ENCODE results near the gene RORB.

The RORB gene

GRCh38 chr9:74576176-74576575 is 79.0 kb downstream of the RORB start:
- H3K27ac ChIP-seq (ENCODE audit: insufficient read depth, low read length, poor library complexity, severe bottlenecking) = no peak overlapping the region
- no peaks in the 10 kb centered on the region for H3K9me3 ChIP-seq (ENCODE audit: control insufficient read depth, low read length)
- DNase-seq = no peak
- H3K4me1 ChIP-seq (ENCODE audit: control insufficient read depth, insufficient read depth, low read length, poor library complexity, severe bottlenecking) = no peaks in the 10 kb centered on the region
- H3K36me3 ChIP-seq (ENCODE audit: control insufficient read depth, insufficient read depth, low read length) = no peaks in the 10 kb centered on the region
- no peaks in the 10 kb centered on the region for H3K27me3 ChIP-seq (replicated peaks; ENCODE audit: control insufficient read depth, insufficient read depth, low read length, poor library complexity, severe bottlenecking)
- H3K4me3 ChIP-seq (ENCODE audit: insufficient read depth, low read depth, low read length, poor library complexity, severe bottlenecking) = no peak overlapping the region

GRCh38 chr9:74577956-74578355 is 80.8 kb downstream of the RORB start:
- Histone ChIP-seq H3K4me1 (ENCODE audit: control insufficient read depth, insufficient read depth, low read length, poor library complexity, severe bottlenecking) (no peaks in the 10 kb centered on the region), H3K36me3 (ENCODE audit: control insufficient read depth, insufficient read depth, low read length) (no peaks in the 10 kb centered on the region), H3K4me3 (ENCODE audit: insufficient read depth, low read depth, low read length, poor library complexity, severe bottlenecking) (no peak overlapping the region), H3K27me3 (replicated peaks; ENCODE audit: control insufficient read depth, insufficient read depth, low read length, poor library complexity, severe bottlenecking) (no peaks in the 10 kb centered on the region), H3K9me3 (ENCODE audit: control insufficient read depth, low read length) (no peaks in the 10 kb centered on the region), H3K27ac (ENCODE audit: insufficient read depth, low read length, poor library complexity, severe bottlenecking) (no peak overlapping the region)
- DNase-seq = no peak

GRCh38 chr9:74589576-74589975 is 92.4 kb downstream of the RORB start:
- no peaks in the 10 kb centered on the region for H3K27me3 ChIP-seq (replicated peaks; ENCODE audit: control insufficient read depth, insufficient read depth, low read length, poor library complexity, severe bottlenecking)
- no peaks in the 10 kb centered on the region for H3K4me1 ChIP-seq (ENCODE audit: control insufficient read depth, insufficient read depth, low read length, poor library complexity, severe bottlenecking)
- H3K9me3 ChIP-seq (ENCODE audit: control insufficient read depth, low read length) = no peaks in the 10 kb centered on the region
- H3K4me3 ChIP-seq (ENCODE audit: insufficient read depth, low read depth, low read length, poor library complexity, severe bottlenecking) = no peak overlapping the region
- DNase-seq = no peak
- H3K27ac ChIP-seq (ENCODE audit: insufficient read depth, low read length, poor library complexity, severe bottlenecking) = no peak overlapping the region
- no peaks in the 10 kb centered on the region for H3K36me3 ChIP-seq (ENCODE audit: control insufficient read depth, insufficient read depth, low read length)

- Histone ChIP-seq H3K4me3 (ENCODE audit: insufficient read depth, low read depth, low read length, poor library complexity, severe bottlenecking) (no peak overlapping the region), H3K36me3 (ENCODE audit: control insufficient read depth, insufficient read depth, low read length) (no peaks in the 10 kb centered on the region), H3K27me3 (replicated peaks; ENCODE audit: control insufficient read depth, insufficient read depth, low read length, poor library complexity, severe bottlenecking) (no peaks in the 10 kb centered on the region), H3K4me1 (ENCODE audit: control insufficient read depth, insufficient read depth, low read length, poor library complexity, severe bottlenecking) (no peaks in the 10 kb centered on the region), H3K9me3 (ENCODE audit: control insufficient read depth, low read length) (no peaks in the 10 kb centered on the region), H3K27ac (ENCODE audit: insufficient read depth, low read length, poor library complexity, severe bottlenecking) (no peak overlapping the region)
- no peak for DNase-seq
These were observed 98.2 kb downstream of the RORB start for GRCh38 chr9:74595286-74595685.

GRCh38 chr9:74598874-74599273 is 101.7 kb downstream of the RORB start:
- Histone ChIP-seq H3K9me3 (ENCODE audit: control insufficient read depth, low read length) (no peaks in the 10 kb centered on the region), H3K27me3 (replicated peaks; ENCODE audit: control insufficient read depth, insufficient read depth, low read length, poor library complexity, severe bottlenecking) (no peaks in the 10 kb centered on the region), H3K36me3 (ENCODE audit: control insufficient read depth, insufficient read depth, low read length) (no peaks in the 10 kb centered on the region), H3K4me3 (ENCODE audit: insufficient read depth, low read depth, low read length, poor library complexity, severe bottlenecking) (no peak overlapping the region), H3K4me1 (ENCODE audit: control insufficient read depth, insufficient read depth, low read length, poor library complexity, severe bottlenecking) (no peaks in the 10 kb centered on the region), H3K27ac (ENCODE audit: insufficient read depth, low read length, poor library complexity, severe bottlenecking) (no peak overlapping the region)
- no peak for DNase-seq

- Histone ChIP-seq H3K4me3 (ENCODE audit: insufficient read depth, low read depth, low read length, poor library complexity, severe bottlenecking) (no peak overlapping the region), H3K36me3 (ENCODE audit: control insufficient read depth, insufficient read depth, low read length) (no peaks in the 10 kb centered on the region), H3K4me1 (ENCODE audit: control insufficient read depth, insufficient read depth, low read length, poor library complexity, severe bottlenecking) (no peaks in the 10 kb centered on the region), H3K27me3 (replicated peaks; ENCODE audit: control insufficient read depth, insufficient read depth, low read length, poor library complexity, severe bottlenecking) (no peaks in the 10 kb centered on the region), H3K9me3 (ENCODE audit: control insufficient read depth, low read length) (no peaks in the 10 kb centered on the region), H3K27ac (ENCODE audit: insufficient read depth, low read length, poor library complexity, severe bottlenecking) (no peak overlapping the region)
- DNase-seq = no peak
These were observed 112.7 kb downstream of the RORB start for GRCh38 chr9:74609671-74610405.

- no peaks in the 10 kb centered on the region for H3K4me1 ChIP-seq (ENCODE audit: control insufficient read depth, insufficient read depth, low read length, poor library complexity, severe bottlenecking)
- no peaks in the 10 kb centered on the region for H3K36me3 ChIP-seq (ENCODE audit: control insufficient read depth, insufficient read depth, low read length)
- DNase-seq = no peak
- H3K27me3 ChIP-seq (replicated peaks; ENCODE audit: control insufficient read depth, insufficient read depth, low read length, poor library complexity, severe bottlenecking) = no peaks in the 10 kb centered on the region
- no peaks in the 10 kb centered on the region for H3K9me3 ChIP-seq (ENCODE audit: control insufficient read depth, low read length)
- H3K4me3 ChIP-seq (ENCODE audit: insufficient read depth, low read depth, low read length, poor library complexity, severe bottlenecking) = no peak overlapping the region
- no peak overlapping the region for H3K27ac ChIP-seq (ENCODE audit: insufficient read depth, low read length, poor library complexity, severe bottlenecking)
These were observed 113.5 kb downstream of the RORB start for GRCh38 chr9:74610523-74611061.

- no peak for DNase-seq
- no peaks in the 10 kb centered on the region for H3K4me1 ChIP-seq (ENCODE audit: control insufficient read depth, insufficient read depth, low read length, poor library complexity, severe bottlenecking)
- no peaks in the 10 kb centered on the region for H3K9me3 ChIP-seq (ENCODE audit: control insufficient read depth, low read length)
- H3K27me3 ChIP-seq (replicated peaks; ENCODE audit: control insufficient read depth, insufficient read depth, low read length, poor library complexity, severe bottlenecking) = no peaks in the 10 kb centered on the region
- H3K27ac ChIP-seq (ENCODE audit: insufficient read depth, low read length, poor library complexity, severe bottlenecking) = no peak overlapping the region
- H3K36me3 ChIP-seq (ENCODE audit: control insufficient read depth, insufficient read depth, low read length) = no peaks in the 10 kb centered on the region
- H3K4me3 ChIP-seq (ENCODE audit: insufficient read depth, low read depth, low read length, poor library complexity, severe bottlenecking) = no peak overlapping the region
These were observed 133.1 kb downstream of the RORB start for GRCh38 chr9:74630228-74630627.

GRCh38 chr9:74639112-74639511 is 142.0 kb downstream of the RORB start:
- Histone ChIP-seq H3K27ac (ENCODE audit: insufficient read depth, low read length, poor library complexity, severe bottlenecking) (no peak overlapping the region), H3K4me3 (ENCODE audit: insufficient read depth, low read depth, low read length, poor library complexity, severe bottlenecking) (no peak overlapping the region)
- no peak for DNase-seq

GRCh38 chr9:74642376-74642775 is 145.2 kb downstream of the RORB start:
- no peak for DNase-seq
- Histone ChIP-seq H3K9me3 (ENCODE audit: control insufficient read depth, low read length) (no peaks in the 10 kb centered on the region), H3K4me3 (ENCODE audit: insufficient read depth, low read depth, low read length, poor library complexity, severe bottlenecking) (no peak overlapping the region), H3K36me3 (ENCODE audit: control insufficient read depth, insufficient read depth, low read length) (no peaks in the 10 kb centered on the region), H3K27ac (ENCODE audit: insufficient read depth, low read length, poor library complexity, severe bottlenecking) (no peak overlapping the region), H3K4me1 (ENCODE audit: control insufficient read depth, insufficient read depth, low read length, poor library complexity, severe bottlenecking) (no peaks in the 10 kb centered on the region), H3K27me3 (replicated peaks; ENCODE audit: control insufficient read depth, insufficient read depth, low read length, poor library complexity, severe bottlenecking) (no peaks in the 10 kb centered on the region)

More at GRCh38 chr9:74639112-74639511, 142.0 kb downstream of the RORB start:
- no peaks in the 10 kb centered on the region for H3K36me3 ChIP-seq (ENCODE audit: control insufficient read depth, insufficient read depth, low read length)
- H3K9me3 ChIP-seq (ENCODE audit: control insufficient read depth, low read length) = no peaks in the 10 kb centered on the region
- H3K4me1 ChIP-seq (ENCODE audit: control insufficient read depth, insufficient read depth, low read length, poor library complexity, severe bottlenecking) = no peaks in the 10 kb centered on the region
- no peaks in the 10 kb centered on the region for H3K27me3 ChIP-seq (replicated peaks; ENCODE audit: control insufficient read depth, insufficient read depth, low read length, poor library complexity, severe bottlenecking)
